Parathyroid adenoma (tissue), 2 donors: ENCODE results near the gene IL10RB.

ENCODE experiments used
- H2AFZ ChIP-seq: fragments of 300-600 bp; sonication (generic); one replicate; pipeline ENCODE4 v1.7.0; 2017; ENCODE audit warnings: antibody characterized with exemption, mild to moderate bottlenecking
- H3K27ac ChIP-seq: fragments of 300-600 bp; sonication (generic); one replicate; pipeline ENCODE4 v1.7.0; 2017
- H3K27me3 ChIP-seq: fragments of 300-600 bp; sonication (generic); one replicate; pipeline ENCODE4 v1.7.0; 2017; ENCODE audit warnings: low read length; ENCODE audit not compliant: control insufficient read depth, insufficient read depth
- H3K36me3 ChIP-seq: fragments of 300-600 bp; sonication (generic); one replicate; pipeline ENCODE4 v1.7.0; 2017; ENCODE audit warnings: low read length; ENCODE audit not compliant: control insufficient read depth, insufficient read depth
- H3K4me1 ChIP-seq: fragments of 300-600 bp; sonication (generic); one replicate; pipeline ENCODE4 v1.7.0; 2017; ENCODE audit warnings: control low read depth
- H3K4me2 ChIP-seq: fragments of 300-600 bp; sonication (generic); one replicate; pipeline ENCODE4 v1.7.0; 2017; ENCODE audit warnings: low read length
- H3K4me3 ChIP-seq: fragments of 300-600 bp; sonication (generic); one replicate; pipeline ENCODE4 v1.7.0; 2017; ENCODE audit warnings: low read depth, low read length
- H3K79me2 ChIP-seq: fragments of 300-600 bp; sonication (generic); one replicate; pipeline ENCODE4 v1.7.0; 2017; ENCODE audit warnings: control low read depth
- H3K9ac ChIP-seq: fragments of 300-600 bp; sonication (generic); one replicate; pipeline ENCODE4 v1.7.0; 2017; ENCODE audit warnings: mild to moderate bottlenecking
- H3K9me3 ChIP-seq: fragments of 300-600 bp; sonication (generic); one replicate; pipeline ENCODE4 v1.7.0; 2017; ENCODE audit warnings: low read length; ENCODE audit not compliant: control insufficient read depth
- TF ChIP-seq, protein P1 (sequence below): fragments of 300-600 bp; sonication (generic); IDR thresholded peaks from one replicate; pipeline ENCODE4 v1.7.0; 2017; ENCODE audit warnings: antibody characterized with exemption, mild to moderate bottlenecking
- donor health status: primary hyperparathyroidism.

IL10RB gene

DNA sequence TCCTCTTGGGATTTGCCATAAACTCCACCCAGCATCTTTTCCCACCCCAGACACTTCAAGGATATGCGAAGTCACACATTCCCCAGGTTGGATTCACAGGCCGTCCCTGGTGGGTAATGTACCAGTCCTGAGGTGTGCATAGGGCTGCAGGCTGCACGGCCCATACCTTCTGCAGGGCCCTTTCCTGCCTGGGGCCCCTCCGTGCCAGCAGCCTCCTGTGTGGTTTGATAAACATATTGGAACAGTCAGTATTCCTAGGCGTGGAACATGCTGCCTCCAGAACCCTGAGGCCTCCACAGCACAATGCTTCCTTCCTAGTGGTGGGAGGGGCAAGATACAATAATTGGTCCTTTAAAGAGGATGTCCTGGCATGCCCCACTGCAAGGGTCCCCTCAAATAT is 26.6 kb downstream of the IL10RB start:
- no peak overlapping the region for H3K4me2 ChIP-seq
- no peak overlapping the region for H2AFZ ChIP-seq
- H3K9me3 ChIP-seq = no peaks in the 10 kb centered on the region
- H3K4me1 ChIP-seq = no peaks in the 10 kb centered on the region
- H3K36me3 ChIP-seq = no peaks in the 10 kb centered on the region
- H3K27ac ChIP-seq = no peak overlapping the region
- no peaks in the 10 kb centered on the region for H3K27me3 ChIP-seq
- no peak overlapping the region for H3K9ac ChIP-seq
- no peaks in the 10 kb centered on the region for H3K79me2 ChIP-seq
- no peak overlapping the region for H3K4me3 ChIP-seq
- TF ChIP-seq, protein P1, sequence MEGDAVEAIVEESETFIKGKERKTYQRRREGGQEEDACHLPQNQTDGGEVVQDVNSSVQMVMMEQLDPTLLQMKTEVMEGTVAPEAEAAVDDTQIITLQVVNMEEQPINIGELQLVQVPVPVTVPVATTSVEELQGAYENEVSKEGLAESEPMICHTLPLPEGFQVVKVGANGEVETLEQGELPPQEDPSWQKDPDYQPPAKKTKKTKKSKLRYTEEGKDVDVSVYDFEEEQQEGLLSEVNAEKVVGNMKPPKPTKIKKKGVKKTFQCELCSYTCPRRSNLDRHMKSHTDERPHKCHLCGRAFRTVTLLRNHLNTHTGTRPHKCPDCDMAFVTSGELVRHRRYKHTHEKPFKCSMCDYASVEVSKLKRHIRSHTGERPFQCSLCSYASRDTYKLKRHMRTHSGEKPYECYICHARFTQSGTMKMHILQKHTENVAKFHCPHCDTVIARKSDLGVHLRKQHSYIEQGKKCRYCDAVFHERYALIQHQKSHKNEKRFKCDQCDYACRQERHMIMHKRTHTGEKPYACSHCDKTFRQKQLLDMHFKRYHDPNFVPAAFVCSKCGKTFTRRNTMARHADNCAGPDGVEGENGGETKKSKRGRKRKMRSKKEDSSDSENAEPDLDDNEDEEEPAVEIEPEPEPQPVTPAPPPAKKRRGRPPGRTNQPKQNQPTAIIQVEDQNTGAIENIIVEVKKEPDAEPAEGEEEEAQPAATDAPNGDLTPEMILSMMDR = no peak

DNA sequence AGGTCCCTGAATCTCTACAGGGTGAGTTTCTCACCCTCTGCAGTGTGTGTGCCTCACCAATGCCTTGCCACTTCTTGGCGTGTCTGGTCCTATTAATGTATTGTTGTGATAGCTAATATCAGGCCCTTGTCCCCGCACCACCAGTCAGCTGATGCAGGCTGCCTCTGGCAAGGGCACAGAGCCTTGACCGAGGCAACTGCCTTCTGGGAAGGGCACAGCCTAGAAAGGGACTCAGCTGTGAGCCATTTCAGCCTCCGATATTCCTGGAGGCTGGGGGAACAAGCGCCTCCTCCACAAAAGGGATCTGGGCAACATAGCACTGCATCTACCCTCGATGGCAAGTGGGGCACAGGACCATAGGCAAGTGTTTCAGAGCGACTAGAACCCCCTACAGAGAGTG is 27.0 kb downstream of the IL10RB start:
- no peaks in the 10 kb centered on the region for H3K4me1 ChIP-seq
- no peak overlapping the region for H2AFZ ChIP-seq
- no peaks in the 10 kb centered on the region for H3K27me3 ChIP-seq
- no peak overlapping the region for H3K27ac ChIP-seq
- H3K9me3 ChIP-seq = no peaks in the 10 kb centered on the region
- H3K9ac ChIP-seq = no peak overlapping the region
- H3K36me3 ChIP-seq = no peaks in the 10 kb centered on the region
- TF ChIP-seq, protein P1 = no peak
- H3K79me2 ChIP-seq = no peaks in the 10 kb centered on the region
- no peak overlapping the region for H3K4me2 ChIP-seq
- H3K4me3 ChIP-seq = no peak overlapping the region

DNA sequence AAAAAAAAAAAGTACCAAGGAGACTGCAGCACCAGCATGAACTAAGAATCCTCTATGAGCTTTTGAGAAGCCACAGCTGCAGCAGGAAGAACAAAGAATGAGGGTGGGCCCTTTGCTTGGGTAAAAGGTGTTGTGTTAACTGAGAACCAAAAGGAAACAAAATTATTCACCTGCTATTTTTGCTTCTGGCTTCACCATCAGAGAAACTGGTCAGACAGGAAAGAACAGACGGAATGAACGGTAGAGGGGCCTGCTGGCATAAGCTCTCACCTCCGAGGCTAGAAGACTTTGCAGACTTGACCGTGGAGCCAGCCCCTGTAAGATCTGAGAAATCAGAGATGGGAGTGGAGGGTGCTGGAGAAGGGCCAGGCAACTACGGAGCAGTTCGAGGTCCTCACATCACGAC is 27.6 kb downstream of the IL10RB start:
- H2AFZ ChIP-seq = no peak overlapping the region
- no peaks in the 10 kb centered on the region for H3K79me2 ChIP-seq
- TF ChIP-seq, protein P1 = no peak
- H3K4me3 ChIP-seq = no peak overlapping the region
- no peak overlapping the region for H3K9ac ChIP-seq
- no peaks in the 10 kb centered on the region for H3K4me1 ChIP-seq
- no peaks in the 10 kb centered on the region for H3K27me3 ChIP-seq
- H3K4me2 ChIP-seq = no peak overlapping the region
- H3K36me3 ChIP-seq = no peaks in the 10 kb centered on the region
- no peaks in the 10 kb centered on the region for H3K9me3 ChIP-seq
- no peak overlapping the region for H3K27ac ChIP-seq

DNA sequence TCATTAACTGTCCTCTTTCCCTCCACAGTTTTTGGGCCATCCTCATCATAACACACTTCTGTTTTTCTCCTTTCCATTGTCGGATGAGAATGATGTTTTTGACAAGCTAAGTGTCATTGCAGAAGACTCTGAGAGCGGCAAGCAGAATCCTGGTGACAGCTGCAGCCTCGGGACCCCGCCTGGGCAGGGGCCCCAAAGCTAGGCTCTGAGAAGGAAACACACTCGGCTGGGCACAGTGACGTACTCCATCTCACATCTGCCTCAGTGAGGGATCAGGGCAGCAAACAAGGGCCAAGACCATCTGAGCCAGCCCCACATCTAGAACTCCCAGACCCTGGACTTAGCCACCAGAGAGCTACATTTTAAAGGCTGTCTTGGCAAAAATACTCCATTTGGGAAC is 30.0 kb downstream of the IL10RB start:
- no peak overlapping the region for H3K4me3 ChIP-seq
- H3K4me1 ChIP-seq = no peaks in the 10 kb centered on the region
- H3K4me2 ChIP-seq = no peak overlapping the region
- H3K9ac ChIP-seq = no peak overlapping the region
- H3K27me3 ChIP-seq = no peaks in the 10 kb centered on the region
- no peak overlapping the region for H2AFZ ChIP-seq
- no peaks in the 10 kb centered on the region for H3K9me3 ChIP-seq
- TF ChIP-seq, protein P1 = no peak
- no peaks in the 10 kb centered on the region for H3K79me2 ChIP-seq
- no peak overlapping the region for H3K27ac ChIP-seq
- H3K36me3 ChIP-seq = no peaks in the 10 kb centered on the region

DNA sequence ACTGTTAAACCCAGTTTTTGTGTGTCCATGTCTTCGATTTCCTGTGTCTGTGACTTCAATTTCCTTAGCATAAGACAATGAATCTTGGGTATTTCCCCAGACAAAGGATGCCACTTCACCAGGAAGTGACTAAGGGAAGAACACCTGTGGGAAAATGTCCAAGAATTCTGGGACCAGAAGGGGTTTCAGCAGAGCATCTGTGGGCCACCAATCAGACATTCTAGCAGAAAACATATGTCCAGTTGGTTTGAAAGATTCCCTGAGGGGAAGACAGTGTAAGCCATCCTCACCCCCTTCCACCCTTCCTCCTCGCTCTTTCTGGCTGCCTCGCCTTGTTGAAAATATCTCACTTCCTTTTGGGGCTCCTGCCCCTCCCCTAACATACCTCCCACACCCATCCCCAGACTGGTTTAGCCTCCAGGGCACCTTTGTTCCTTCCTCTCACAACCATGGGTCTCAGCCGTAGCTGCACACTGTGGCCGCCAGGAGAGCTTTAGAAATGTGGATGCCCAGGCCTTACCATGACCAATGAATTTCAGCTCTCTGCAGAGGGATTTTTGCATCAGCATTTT is 33.1 kb downstream of the IL10RB start:
- H3K27me3 ChIP-seq = no peaks in the 10 kb centered on the region
- no peaks in the 10 kb centered on the region for H3K79me2 ChIP-seq
- TF ChIP-seq, protein P1 = no peak
- H3K9ac ChIP-seq = no peak overlapping the region
- H3K27ac ChIP-seq = peak overlapping the region; percentile 7
- H3K4me1 ChIP-seq = no peaks in the 10 kb centered on the region
- H3K36me3 ChIP-seq = no peaks in the 10 kb centered on the region
- H2AFZ ChIP-seq = no peak overlapping the region
- H3K4me2 ChIP-seq = no peak overlapping the region
- no peaks in the 10 kb centered on the region for H3K9me3 ChIP-seq
- no peak overlapping the region for H3K4me3 ChIP-seq
